COLO668 (cell line): Measurements from ENCODE around the gene SYNE1.
A peak's percentile ranks its signal among the peaks of the same experiment; 100 is the strongest.

Experiments used
- DNase-seq: peaks from one replicate; lab custom pipeline; 2025; ENCODE audit not compliant: unreplicated experiment; lab: John Stamatoyannopoulos, UW

SYNE1 gene

GRCh38 chr6:152241013-152241766 is 396.0 kb downstream of the SYNE1 start:
- DNase-seq, result no peak

GRCh38 chr6:152240436-152240835 is 396.7 kb downstream of the SYNE1 start:
- no peak for DNase-seq

- DNase-seq, result no peak
These were observed 400.6 kb downstream of the SYNE1 start for GRCh38 chr6:152236370-152237097.

GRCh38 chr6:152233547-152234320 is 403.4 kb downstream of the SYNE1 start:
- no peak for DNase-seq

GRCh38 chr6:152232501-152233151 is 404.5 kb downstream of the SYNE1 start:
- DNase-seq, result no peak

GRCh38 chr6:152229330-152229729 is 407.8 kb downstream of the SYNE1 start:
- no peak for DNase-seq

GRCh38 chr6:152226119-152226518 is 411.0 kb downstream of the SYNE1 start:
- DNase-seq, result no peak

GRCh38 chr6:152225241-152225934 is 411.8 kb downstream of the SYNE1 start:
- no peak for DNase-seq

GRCh38 chr6:152223636-152224035 is 413.5 kb downstream of the SYNE1 start:
- peak; percentile 43 for DNase-seq

GRCh38 chr6:152221806-152222628 is 415.1 kb downstream of the SYNE1 start:
- no peak for DNase-seq

- no peak for DNase-seq
These were observed 416.4 kb downstream of the SYNE1 start for GRCh38 chr6:152220786-152221185.

GRCh38 chr6:152218887-152219286 is 418.3 kb downstream of the SYNE1 start:
- peak; percentile 9 for DNase-seq

- no peak for DNase-seq
These were observed 424.7 kb downstream of the SYNE1 start for GRCh38 chr6:152212437-152212836.

GRCh38 chr6:152209211-152209610 is 428.0 kb downstream of the SYNE1 start:
- DNase-seq, result no peak

GRCh38 chr6:152207915-152208714 is 429.0 kb downstream of the SYNE1 start:
- DNase-seq, result peak; percentile 56

GRCh38 chr6:152206072-152206818 is 430.9 kb downstream of the SYNE1 start:
- no peak for DNase-seq

- DNase-seq, result no peak
These were observed 432.6 kb downstream of the SYNE1 start for GRCh38 chr6:152204591-152204990.

GRCh38 chr6:152201120-152201519 is 436.0 kb downstream of the SYNE1 start:
- no peak for DNase-seq
